Hematopoietic multipotent progenitor cell treated with erythropoietin and hydrocortisone succinate and interleukin-3 and kit ligand, for 15 days (in vitro differentiated cells): ENCODE measurements around the gene MINDY2.
"Not testable (repeated sequence)": the region's sequence is repeated elsewhere in the genome, so short reads cannot be mapped to it uniquely, and the experiment has no call there.

Experiments
- DNase-seq: peaks from one replicate; pipeline ENCODE4 v3.0.0-alpha.2; 2015; ENCODE audit warnings: low spot score

Gene MINDY2

GRCh38 chr15:58755350-58755749, 15.8 kb upstream of the MINDY2 start:
- DNase-seq: no peak

- DNase-seq: peak; percentile 35
Observed at GRCh38 chr15:58755956-58756355, 15.1 kb upstream of the MINDY2 start.

GRCh38 chr15:58758141-58758540, 13.0 kb upstream of the MINDY2 start:
- no peak for DNase-seq

- DNase-seq: no peak
Observed at GRCh38 chr15:58760385-58761009, 10.6 kb upstream of the MINDY2 start.

DNA sequence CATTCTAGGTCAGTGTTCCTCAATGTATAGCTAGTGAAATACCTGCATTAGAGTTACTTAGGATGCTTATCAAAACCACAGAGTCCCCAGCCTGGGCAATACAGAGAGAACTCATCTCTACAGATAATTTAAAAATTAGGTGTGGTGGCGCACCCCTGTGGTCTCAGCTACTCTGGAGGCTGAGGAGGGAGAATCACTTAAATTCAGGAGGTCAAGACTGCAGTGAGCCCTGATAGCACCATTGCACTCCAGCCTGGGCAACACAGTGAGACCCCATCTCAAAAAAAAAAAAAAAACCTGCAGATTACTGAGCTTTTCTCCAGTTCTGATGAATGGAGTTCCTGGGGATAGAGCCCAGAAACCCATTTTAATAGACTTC, 10.1 kb upstream of the MINDY2 start:
- no peak for DNase-seq

GRCh38 chr15:58762285-58762684, 8.8 kb upstream of the MINDY2 start:
- no peak for DNase-seq

- no peak for DNase-seq
Observed at GRCh38 chr15:58762731-58763130, 8.4 kb upstream of the MINDY2 start.

GRCh38 chr15:58764468-58764867, 6.6 kb upstream of the MINDY2 start:
- DNase-seq: no peak

- no peak for DNase-seq
Observed at GRCh38 chr15:58766290-58766689, 4.8 kb upstream of the MINDY2 start.

DNA sequence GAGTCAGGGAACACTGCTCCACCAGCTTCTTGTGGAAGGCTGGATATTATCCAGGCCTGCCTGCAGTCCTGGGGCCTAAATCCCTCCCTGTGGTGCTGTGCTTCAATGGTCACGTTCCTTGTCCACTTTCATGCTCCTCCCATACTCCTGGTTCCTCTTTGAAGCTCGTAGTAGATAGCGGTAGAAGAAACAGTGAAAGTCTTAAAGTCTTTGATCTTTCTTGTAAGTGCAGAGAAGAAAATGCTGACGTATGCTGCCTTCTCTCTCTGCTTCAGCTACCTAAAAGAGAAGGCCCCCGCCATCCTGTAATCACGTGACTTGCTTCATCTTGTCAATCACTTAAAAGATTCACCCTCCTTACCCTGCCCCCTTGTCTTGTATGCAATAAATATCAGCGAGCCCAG, 2.5 kb upstream of the MINDY2 start:
- DNase-seq: not testable (repeated sequence)

DNA sequence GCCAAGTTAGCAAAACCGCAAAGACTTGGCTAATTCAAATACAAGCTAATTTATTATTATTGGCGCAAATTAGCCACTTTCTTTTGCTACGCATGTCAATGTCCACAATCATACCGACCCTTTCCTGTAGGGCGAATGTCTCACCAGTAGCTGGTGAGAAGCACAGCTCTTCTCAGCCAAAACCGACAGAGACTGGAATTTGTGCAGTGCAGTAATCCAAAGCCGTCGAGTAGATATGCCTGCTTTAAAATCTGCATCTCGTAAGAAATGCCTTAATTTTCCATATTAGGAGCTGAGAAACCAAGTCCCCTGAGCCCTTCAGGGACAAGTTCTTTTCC, 614 bp upstream of the MINDY2 start:
- peak; percentile 46 for DNase-seq

DNA sequence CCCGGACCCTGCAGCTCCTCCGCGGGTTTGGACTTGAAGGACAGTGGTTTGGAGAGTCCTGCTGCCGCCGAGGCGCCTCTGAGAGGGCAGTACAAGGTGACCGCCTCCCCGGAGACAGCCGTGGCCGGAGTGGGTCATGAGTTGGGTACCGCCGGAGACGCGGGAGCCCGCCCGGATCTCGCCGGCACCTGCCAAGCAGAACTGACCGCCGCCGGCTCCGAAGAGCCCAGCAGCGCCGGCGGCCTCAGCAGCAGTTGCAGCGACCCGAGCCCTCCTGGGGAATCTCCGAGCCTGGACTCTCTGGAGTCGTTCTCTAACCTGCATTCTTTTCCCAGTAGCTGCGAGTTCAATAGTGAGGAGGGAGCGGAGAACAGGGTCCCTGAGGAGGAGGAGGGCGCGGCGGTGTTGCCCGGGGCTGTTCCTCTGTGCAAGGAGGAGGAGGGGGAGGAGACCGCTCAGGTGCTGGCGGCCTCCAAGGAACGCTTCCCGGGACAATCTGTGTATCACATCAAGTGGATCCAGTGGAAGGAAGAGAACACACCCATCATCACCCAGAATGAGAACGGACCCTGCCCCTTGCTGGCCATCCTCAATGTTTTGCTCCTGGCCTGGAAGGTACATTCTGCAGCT, 634 bp downstream of the MINDY2 start:
- no peak for DNase-seq

DNA sequence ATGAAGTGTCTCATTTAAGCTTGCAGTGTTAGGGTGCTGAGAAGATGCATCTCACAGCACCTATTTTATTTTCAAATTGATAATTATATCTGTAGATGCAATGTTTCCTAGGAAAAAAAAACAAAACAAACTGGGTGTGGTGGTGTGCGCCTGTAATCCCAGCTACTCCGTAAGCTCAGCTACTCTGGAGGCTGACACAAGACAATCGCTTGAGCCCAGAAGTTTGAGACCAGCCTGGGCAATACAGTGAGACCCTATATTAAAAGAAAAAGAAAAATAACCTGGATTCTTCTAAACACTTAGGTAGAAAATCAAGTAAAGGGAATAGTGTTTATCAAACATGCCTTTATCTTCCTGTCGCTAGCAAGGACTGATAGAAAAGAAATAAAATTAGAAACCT, 1.9 kb downstream of the MINDY2 start:
- DNase-seq: no peak

DNA sequence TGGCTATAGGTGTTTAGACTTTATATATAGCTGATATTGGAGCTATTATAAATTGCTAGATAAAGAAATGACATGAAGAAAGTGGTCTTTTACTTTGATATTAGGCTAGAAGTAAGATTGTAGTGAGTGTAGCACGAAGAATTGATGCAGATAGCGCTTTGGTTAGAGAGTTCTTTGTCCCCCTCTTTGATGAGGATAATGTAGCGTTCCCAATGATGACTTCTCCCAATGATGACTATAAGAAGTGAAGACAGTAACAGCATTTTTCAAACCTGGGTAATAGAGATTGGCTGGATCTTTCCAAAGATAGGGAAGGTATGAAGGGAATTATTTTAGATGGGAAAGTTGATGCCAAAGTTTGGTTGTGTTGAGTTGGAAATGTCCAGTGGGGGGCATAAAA, 4.3 kb downstream of the MINDY2 start:
- DNase-seq: no peak

- no peak for DNase-seq
Observed at GRCh38 chr15:58777107-58777506, 6.0 kb downstream of the MINDY2 start.

DNA sequence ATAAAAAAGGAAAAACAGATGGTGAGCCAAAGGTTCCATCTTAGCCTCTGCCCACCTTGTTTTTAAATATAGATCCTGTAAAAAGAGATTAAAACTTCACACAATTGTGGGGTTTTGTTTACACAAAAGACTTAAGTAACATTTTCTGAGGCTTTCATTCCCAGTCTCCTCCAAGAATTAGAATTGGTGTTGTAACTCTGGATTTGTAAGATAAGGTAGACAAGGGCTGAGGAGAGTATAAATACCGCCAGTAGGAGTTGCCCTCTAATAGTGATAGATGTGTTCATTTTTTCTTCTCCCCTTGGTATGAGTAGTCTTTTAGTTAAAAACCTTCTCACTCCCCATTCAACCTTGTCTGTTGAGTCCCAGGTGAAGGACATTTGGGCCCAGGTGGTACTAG, 8.5 kb downstream of the MINDY2 start:
- DNase-seq: no peak

GRCh38 chr15:58785355-58785754, 14.3 kb downstream of the MINDY2 start:
- no peak for DNase-seq

GRCh38 chr15:58788056-58788710, 17.1 kb downstream of the MINDY2 start:
- no peak for DNase-seq

DNA sequence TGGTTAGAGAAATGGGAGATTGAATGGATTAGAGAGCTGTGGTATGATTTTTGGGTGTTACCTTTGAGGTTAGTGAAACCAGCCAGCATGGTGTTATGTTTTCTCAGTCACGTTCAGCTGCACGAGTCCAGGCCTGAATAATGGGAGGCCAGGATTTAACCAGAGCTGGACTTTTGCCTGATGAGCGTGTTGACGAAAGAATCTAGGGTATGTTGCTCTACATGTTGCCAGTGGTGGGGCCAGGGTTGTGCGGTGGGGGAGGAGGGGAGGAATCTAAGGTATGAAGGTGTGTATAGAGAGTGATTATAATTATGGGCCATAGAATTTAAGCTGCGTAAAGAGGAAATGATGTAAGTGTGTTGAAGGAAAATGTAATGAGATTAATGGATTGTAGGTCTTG, 22.8 kb downstream of the MINDY2 start:
- no peak for DNase-seq

DNA sequence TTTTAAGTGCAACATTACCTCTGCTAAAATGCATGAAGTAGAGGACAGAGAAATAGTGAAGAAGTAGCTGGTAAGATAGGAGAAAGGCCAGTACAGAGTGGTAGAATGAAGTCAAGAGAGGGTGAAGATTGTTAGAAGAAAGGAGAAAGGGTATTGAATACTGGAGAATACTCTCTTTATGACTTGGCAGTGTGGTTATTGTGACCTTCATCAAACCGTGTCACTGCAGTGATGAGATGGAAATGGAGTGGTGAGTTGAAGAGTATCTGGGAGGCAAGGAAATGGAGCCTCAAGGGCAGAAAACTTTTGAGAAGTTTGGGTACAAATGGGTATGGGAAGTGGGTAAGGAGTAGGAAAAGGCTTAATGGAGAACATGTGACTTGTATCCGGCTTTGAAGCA, 24.7 kb downstream of the MINDY2 start:
- no peak for DNase-seq

GRCh38 chr15:58797505-58797904, 26.4 kb downstream of the MINDY2 start:
- DNase-seq: no peak

DNA sequence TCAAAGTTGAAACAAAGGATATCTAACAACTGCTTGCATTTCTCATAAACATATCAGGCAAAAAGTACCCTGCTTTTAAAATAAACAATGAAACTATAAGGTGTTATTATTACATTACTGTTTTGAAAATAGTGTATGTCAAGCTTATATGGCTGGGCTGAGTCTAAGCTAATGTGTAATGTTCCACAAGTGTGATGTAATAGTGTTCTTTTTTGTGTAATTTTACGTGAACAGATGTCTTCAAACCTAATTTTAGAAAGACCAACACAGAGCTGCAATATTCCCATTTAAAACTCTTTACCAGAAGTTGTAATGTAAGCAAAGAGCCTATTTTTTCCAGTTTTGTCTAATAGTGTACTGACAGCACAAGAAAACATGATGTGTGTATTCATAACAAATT, 34.0 kb downstream of the MINDY2 start:
- no peak for DNase-seq

- DNase-seq: not testable (repeated sequence)
Observed at GRCh38 chr15:58823267-58823666, 52.2 kb downstream of the MINDY2 start.

- DNase-seq: no peak
Observed at GRCh38 chr15:58830556-58830955, 59.5 kb downstream of the MINDY2 start.
